BE2C (cell line): Measurements from ENCODE around the gene ZNF549.

Experiments used
- DNase-seq: peaks from one replicate; pipeline ENCODE4 v3.0.0-alpha.2; 2020
- H3K27me3 ChIP-seq: fragments of 250-450 bp; sonication (Bioruptor Pico); 2 replicates; pipeline ENCODE4 v1.5.1; 2020; ENCODE audit warnings: mild to moderate bottlenecking
- H3K36me3 ChIP-seq: fragments of 250-450 bp; sonication (Bioruptor Pico); 2 replicates; pipeline ENCODE4 v1.5.1; 2020; ENCODE audit warnings: mild to moderate bottlenecking
- H3K4me1 ChIP-seq: fragments of 250-450 bp; sonication (Bioruptor Pico); 2 replicates; pipeline ENCODE4 v1.5.1; 2020
- H3K4me3 ChIP-seq: 2 replicates; pipeline ENCODE4 v1.5.1; 2011; ENCODE audit warnings: low read depth, low read length
- H3K9me3 ChIP-seq: fragments of 250-450 bp; sonication (Bioruptor Pico); 2 replicates; pipeline ENCODE4 v1.5.1; 2020
- TF ChIP-seq, protein P1 (sequence below): IDR thresholded peaks from 2 replicates; pipeline ENCODE4 v1.5.1; 2012; ENCODE audit warnings: mild to moderate bottlenecking, low read depth, low read length

ZNF549 gene

GRCh38 chr19:57563547-57563946 lies 36.4 kb downstream of the ZNF549 start:
- H3K4me1 ChIP-seq, result no peaks in the 10 kb centered on the region
- H3K9me3 ChIP-seq, result peaks cover 16% of the 10 kb centered on the region
- DNase-seq, result no peak
- TF ChIP-seq, protein P1, sequence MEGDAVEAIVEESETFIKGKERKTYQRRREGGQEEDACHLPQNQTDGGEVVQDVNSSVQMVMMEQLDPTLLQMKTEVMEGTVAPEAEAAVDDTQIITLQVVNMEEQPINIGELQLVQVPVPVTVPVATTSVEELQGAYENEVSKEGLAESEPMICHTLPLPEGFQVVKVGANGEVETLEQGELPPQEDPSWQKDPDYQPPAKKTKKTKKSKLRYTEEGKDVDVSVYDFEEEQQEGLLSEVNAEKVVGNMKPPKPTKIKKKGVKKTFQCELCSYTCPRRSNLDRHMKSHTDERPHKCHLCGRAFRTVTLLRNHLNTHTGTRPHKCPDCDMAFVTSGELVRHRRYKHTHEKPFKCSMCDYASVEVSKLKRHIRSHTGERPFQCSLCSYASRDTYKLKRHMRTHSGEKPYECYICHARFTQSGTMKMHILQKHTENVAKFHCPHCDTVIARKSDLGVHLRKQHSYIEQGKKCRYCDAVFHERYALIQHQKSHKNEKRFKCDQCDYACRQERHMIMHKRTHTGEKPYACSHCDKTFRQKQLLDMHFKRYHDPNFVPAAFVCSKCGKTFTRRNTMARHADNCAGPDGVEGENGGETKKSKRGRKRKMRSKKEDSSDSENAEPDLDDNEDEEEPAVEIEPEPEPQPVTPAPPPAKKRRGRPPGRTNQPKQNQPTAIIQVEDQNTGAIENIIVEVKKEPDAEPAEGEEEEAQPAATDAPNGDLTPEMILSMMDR, result no peak
- no peaks in the 10 kb centered on the region for H3K36me3 ChIP-seq
- no peak overlapping the region for H3K4me3 ChIP-seq
- H3K27me3 ChIP-seq, result no peaks in the 10 kb centered on the region

- H3K4me1 ChIP-seq, result no peaks in the 10 kb centered on the region
- TF ChIP-seq, protein P1, result no peak
- peaks cover 13% of the 10 kb centered on the region for H3K9me3 ChIP-seq
- H3K4me3 ChIP-seq, result no peak overlapping the region
- no peaks in the 10 kb centered on the region for H3K27me3 ChIP-seq
- H3K36me3 ChIP-seq, result peaks cover under 1% of the 10 kb centered on the region
- DNase-seq, result peak; percentile 16
These were observed 39.5 kb downstream of the ZNF549 start for GRCh38 chr19:57566396-57567265.

DNA sequence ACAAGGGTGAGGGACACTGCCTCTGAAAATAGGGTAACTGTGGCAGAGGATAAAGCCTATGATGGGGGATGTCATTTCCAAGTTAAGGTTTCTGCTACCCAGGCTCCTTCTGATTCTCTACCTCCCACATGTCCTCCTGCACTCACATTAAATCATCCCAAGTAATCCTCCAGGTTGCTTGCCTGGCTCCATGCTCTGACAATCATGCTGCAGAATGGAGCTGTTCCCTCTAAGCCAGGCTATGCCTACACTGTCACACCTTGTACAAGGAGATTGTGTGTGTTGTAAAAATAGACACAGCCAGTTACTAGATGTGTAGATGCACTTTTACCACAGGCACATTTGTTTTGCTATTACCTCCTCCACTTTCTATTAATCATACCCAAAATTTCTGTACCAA lies 43.6 kb downstream of the ZNF549 start:
- H3K9me3 ChIP-seq, result peaks cover 15% of the 10 kb centered on the region
- no peak overlapping the region for H3K4me3 ChIP-seq
- peaks cover 38% of the 10 kb centered on the region for H3K36me3 ChIP-seq
- no peak for DNase-seq
- TF ChIP-seq, protein P1, result no peak
- H3K4me1 ChIP-seq, result no peaks in the 10 kb centered on the region
- H3K27me3 ChIP-seq, result no peaks in the 10 kb centered on the region

DNA sequence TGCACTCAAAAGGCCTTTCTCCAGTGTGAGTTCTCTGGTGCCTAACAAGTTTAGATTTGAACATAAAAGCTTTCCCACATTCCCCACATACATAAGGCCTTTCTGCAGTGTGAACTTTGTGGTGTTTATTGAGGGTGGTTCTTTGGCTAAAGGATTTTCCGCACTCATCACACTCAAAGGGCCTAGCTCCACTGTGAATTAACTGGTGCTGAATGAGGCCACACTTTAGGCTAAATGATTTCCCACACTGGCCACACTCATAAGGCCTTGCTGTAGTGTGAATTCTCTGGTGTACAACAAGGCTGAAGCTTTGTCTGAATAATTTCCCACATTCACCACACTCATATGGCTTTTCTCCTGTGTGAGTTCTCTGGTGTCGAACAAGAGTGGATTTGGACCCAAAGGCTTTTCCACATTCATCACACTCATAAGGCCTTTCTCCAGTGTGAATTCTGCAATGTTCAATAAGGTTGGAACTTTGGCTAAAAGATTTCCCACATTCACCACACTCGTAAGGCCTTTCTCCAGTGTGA lies 45.3 kb downstream of the ZNF549 start:
- no peak overlapping the region for H3K4me3 ChIP-seq
- no peaks in the 10 kb centered on the region for H3K4me1 ChIP-seq
- TF ChIP-seq, protein P1, result no peak
- no peaks in the 10 kb centered on the region for H3K27me3 ChIP-seq
- H3K36me3 ChIP-seq, result peaks cover 47% of the 10 kb centered on the region
- peaks cover 5% of the 10 kb centered on the region; the same call in 1 of the 2 replicates for H3K9me3 ChIP-seq
- no peak for DNase-seq

DNA sequence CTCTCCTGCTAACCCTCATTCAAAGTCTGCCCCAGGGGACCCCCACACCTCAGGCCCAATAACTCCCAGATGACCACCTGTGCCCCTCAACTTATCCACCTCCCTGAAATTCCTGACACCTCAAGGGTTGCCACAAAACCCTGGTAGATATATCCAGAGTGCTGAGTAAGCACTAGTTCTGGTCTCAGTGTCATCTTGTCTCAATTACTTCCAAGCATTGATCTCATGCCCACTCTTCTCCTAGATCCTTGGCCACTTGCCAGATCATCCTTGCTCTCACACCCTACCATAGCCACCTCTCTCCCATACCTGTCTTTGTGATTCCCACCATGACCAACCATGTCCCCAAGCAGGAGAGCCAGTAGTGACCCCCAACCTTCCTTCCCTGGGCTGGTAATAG lies 49.5 kb downstream of the ZNF549 start:
- peaks cover 4% of the 10 kb centered on the region; the same call in 1 of the 2 replicates for H3K9me3 ChIP-seq
- DNase-seq, result no peak
- H3K4me3 ChIP-seq, result no peak overlapping the region
- no peaks in the 10 kb centered on the region for H3K27me3 ChIP-seq
- H3K36me3 ChIP-seq, result peaks cover 46% of the 10 kb centered on the region
- TF ChIP-seq, protein P1, result no peak
- no peaks in the 10 kb centered on the region for H3K4me1 ChIP-seq
